ENCODE measurements around the gene ADAM17.

GRCh38 chr2:9582624-9583023, 27.0 kb upstream of the ADAM17 start:
- TF ChIP-seq POLR2A (IDR thresholded peaks at IDR 0.05) (no peak), CTCF (IDR thresholded peaks at IDR 0.05 in 8 of 11, conservative IDR thresholded peaks at IDR 0.05 in 3 of 11) (no peak), POLR2AphosphoS5 (IDR thresholded peaks at IDR 0.05) (no peak)

All from spleen (tissue), 7 donors.